ENCODE measurements around the gene KIF6.

The KIF6 gene, protein sequence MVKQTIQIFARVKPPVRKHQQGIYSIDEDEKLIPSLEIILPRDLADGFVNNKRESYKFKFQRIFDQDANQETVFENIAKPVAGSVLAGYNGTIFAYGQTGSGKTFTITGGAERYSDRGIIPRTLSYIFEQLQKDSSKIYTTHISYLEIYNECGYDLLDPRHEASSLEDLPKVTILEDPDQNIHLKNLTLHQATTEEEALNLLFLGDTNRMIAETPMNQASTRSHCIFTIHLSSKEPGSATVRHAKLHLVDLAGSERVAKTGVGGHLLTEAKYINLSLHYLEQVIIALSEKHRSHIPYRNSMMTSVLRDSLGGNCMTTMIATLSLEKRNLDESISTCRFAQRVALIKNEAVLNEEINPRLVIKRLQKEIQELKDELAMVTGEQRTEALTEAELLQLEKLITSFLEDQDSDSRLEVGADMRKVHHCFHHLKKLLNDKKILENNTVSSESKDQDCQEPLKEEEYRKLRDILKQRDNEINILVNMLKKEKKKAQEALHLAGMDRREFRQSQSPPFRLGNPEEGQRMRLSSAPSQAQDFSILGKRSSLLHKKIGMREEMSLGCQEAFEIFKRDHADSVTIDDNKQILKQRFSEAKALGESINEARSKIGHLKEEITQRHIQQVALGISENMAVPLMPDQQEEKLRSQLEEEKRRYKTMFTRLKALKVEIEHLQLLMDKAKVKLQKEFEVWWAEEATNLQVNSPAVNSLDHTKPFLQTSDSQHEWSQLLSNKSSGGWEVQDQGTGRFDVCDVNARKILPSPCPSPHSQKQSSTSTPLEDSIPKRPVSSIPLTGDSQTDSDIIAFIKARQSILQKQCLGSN

DNA sequence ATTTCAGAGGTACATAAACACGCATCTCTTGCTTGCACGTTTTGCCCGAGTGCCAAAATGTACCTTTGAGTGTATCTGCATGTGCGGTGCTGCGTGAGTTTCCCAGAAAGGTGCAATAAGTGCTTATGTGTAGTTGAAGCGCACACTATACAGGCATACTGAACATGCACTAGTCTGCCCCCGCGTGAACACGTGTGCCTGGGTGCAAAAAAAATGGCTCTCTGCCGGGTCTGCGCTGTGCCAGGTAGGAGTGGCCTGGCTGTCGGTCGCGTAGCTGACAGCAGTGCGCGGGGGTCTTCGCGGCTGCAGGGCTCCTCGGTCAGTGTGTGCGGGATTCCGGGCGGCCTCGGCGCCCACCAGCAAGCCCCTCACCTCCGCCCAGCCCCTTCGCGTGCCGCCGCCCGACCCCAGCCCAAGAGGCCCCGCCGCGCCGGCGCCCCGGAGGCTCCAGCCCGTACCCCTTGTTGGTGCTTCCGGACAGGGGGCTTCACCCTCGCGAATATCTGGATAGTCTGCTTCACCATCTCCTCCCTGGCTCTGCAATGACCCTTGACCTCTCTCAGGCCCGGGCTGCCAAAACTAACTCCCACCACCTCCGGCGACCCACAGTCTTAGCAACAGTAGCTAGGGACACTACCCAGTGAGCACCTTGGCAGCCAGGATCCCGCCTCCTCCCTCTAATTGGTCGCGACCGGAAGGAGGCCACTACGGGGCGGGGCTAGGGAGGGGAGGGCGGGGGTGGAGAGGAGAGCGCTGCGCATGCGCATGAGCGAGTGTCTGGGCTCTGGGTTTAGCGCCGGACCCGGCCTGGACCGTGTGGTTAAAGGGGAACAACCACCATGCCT, at the start of gene KIF6:
KIF6 (minus strand) TSS at position 622 of the 845 bp plus-strand sequence; CDS start at position 524, 98 bp downstream.
- Histone ChIP-seq H3K4me3 (ENCODE audit: low read depth, low read length) (peak within 1 kb of the TSS; percentile 76), H3K9ac (ENCODE audit: low read depth, low read length) (no peak within 1 kb of the TSS), H3K36me3 (ENCODE audit: control insufficient read depth, insufficient read depth, low read length) (no peaks in the 10 kb centered on the region), H3K4me1 (ENCODE audit: control insufficient read depth, insufficient read depth, low read length) (no peaks in the 10 kb centered on the region), H3K27me3 (ENCODE audit: control insufficient read depth, insufficient read depth, low read length) (no peaks in the 10 kb centered on the region), H3K9me3 (ENCODE audit: control insufficient read depth, insufficient read depth, low read length) (no peaks in the 10 kb centered on the region)

GRCh38 chr6:39773782-39774181, 48.6 kb upstream of the KIF6 start:
- Histone ChIP-seq H3K9ac (ENCODE audit: low read depth, low read length) (no peak overlapping the region), H3K36me3 (ENCODE audit: control insufficient read depth, insufficient read depth, low read length) (no peaks in the 10 kb centered on the region), H3K9me3 (ENCODE audit: control insufficient read depth, insufficient read depth, low read length) (no peaks in the 10 kb centered on the region), H3K4me3 (ENCODE audit: low read depth, low read length) (no peak overlapping the region), H3K4me1 (ENCODE audit: control insufficient read depth, insufficient read depth, low read length) (no peaks in the 10 kb centered on the region), H3K27me3 (ENCODE audit: control insufficient read depth, insufficient read depth, low read length) (no peaks in the 10 kb centered on the region)

DNA sequence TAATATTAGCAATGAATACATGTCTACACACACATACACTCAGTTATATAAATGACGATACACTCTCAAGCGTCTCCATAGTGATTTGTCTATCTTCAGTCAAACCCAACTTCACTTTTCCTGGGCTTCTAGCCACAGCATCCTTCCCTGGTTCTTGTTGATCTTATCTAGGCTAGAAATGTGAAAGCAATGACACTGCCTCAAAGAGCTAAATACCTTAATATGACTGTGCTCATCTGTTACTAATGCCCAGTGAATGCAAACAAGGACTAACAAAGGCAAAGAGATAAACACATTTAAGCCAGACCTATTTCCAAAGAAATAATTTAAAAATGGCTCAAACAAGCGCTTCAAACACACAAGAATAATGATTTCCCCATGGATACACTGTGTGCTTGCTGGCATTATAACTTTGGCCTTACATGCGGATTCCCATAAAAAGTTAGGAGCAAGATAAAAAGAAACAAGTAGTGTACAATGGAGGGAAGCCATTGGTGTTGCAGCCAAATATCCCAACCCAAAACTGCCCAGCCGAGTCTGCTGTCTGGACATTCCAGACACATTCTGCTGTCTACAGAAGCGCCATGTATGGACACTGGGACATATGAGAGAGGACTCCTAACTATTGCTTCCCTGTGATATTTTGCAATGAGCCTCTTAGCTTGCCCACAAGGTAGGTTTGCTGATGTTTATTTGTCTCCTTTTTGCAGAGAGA, 47.5 kb upstream of the KIF6 start:
- no peaks in the 10 kb centered on the region for H3K4me1 ChIP-seq (ENCODE audit: control insufficient read depth, insufficient read depth, low read length)
- H3K27me3 ChIP-seq (ENCODE audit: control insufficient read depth, insufficient read depth, low read length) = no peaks in the 10 kb centered on the region
- H3K9me3 ChIP-seq (ENCODE audit: control insufficient read depth, insufficient read depth, low read length) = no peaks in the 10 kb centered on the region
- H3K36me3 ChIP-seq (ENCODE audit: control insufficient read depth, insufficient read depth, low read length) = no peaks in the 10 kb centered on the region
- H3K4me3 ChIP-seq (ENCODE audit: low read depth, low read length) = no peak overlapping the region
- H3K9ac ChIP-seq (ENCODE audit: low read depth, low read length) = no peak overlapping the region

GRCh38 chr6:39770446-39770845, 45.2 kb upstream of the KIF6 start:
- Histone ChIP-seq H3K9ac (ENCODE audit: low read depth, low read length) (no peak overlapping the region), H3K4me1 (ENCODE audit: control insufficient read depth, insufficient read depth, low read length) (no peaks in the 10 kb centered on the region), H3K9me3 (ENCODE audit: control insufficient read depth, insufficient read depth, low read length) (no peaks in the 10 kb centered on the region)

DNA sequence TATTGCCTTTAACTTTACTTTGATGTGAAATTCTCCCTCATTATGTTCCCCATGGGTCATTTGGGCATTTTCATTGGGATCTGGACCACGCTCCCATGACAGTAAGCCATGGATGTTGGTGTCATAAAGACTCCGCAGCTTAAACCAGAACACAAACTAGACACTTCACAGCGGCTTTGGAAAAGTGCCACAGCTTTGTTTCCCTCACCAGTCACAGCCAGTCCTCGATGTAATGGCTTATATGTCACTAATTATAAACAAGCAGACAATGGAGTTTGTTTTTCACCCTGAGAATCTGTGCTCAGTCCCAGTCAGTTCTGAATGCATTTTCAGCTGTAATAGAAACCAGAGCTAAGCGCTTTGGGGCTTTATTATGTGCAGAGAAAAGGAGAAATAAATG, 43.8 kb upstream of the KIF6 start:
- Histone ChIP-seq H3K4me3 (ENCODE audit: low read depth, low read length) (no peak overlapping the region), H3K36me3 (ENCODE audit: control insufficient read depth, insufficient read depth, low read length) (no peaks in the 10 kb centered on the region), H3K9ac (ENCODE audit: low read depth, low read length) (no peak overlapping the region), H3K4me1 (ENCODE audit: control insufficient read depth, insufficient read depth, low read length) (no peaks in the 10 kb centered on the region), H3K27me3 (ENCODE audit: control insufficient read depth, insufficient read depth, low read length) (no peaks in the 10 kb centered on the region), H3K9me3 (ENCODE audit: control insufficient read depth, insufficient read depth, low read length) (no peaks in the 10 kb centered on the region)

More at GRCh38 chr6:39770446-39770845, 45.2 kb upstream of the KIF6 start:
- Histone ChIP-seq H3K4me3 (ENCODE audit: low read depth, low read length) (no peak overlapping the region), H3K36me3 (ENCODE audit: control insufficient read depth, insufficient read depth, low read length) (no peaks in the 10 kb centered on the region), H3K27me3 (ENCODE audit: control insufficient read depth, insufficient read depth, low read length) (no peaks in the 10 kb centered on the region)

DNA sequence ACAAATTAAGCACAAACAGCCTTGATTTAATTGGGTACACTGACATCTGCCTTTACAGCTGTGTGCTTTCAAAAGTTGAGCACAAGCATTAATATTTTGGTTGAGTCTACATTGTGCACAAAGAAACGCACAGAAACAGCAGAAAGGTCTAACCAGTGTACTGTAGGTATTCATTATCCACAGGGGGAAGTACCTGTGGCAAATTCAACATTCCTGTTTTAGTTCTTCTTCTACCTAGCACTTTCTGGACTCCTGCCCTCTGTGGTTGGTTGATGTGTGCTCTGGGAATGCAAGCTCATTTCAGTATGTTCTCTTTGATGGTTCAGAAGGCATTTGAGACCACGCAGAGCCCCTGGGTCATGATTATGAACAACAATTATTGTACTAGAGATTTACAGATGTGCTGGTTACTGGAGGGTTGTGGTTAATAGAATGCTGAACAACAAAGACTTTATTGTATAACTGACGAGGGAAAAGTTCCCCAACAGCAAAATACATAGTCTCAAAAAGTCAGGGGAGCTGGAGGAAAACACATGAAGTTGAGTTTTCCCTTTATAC, 40.4 kb upstream of the KIF6 start:
- H3K9me3 ChIP-seq (ENCODE audit: control insufficient read depth, insufficient read depth, low read length) = no peaks in the 10 kb centered on the region
- H3K4me1 ChIP-seq (ENCODE audit: control insufficient read depth, insufficient read depth, low read length) = no peaks in the 10 kb centered on the region
- no peak overlapping the region for H3K4me3 ChIP-seq (ENCODE audit: low read depth, low read length)
- no peaks in the 10 kb centered on the region for H3K27me3 ChIP-seq (ENCODE audit: control insufficient read depth, insufficient read depth, low read length)
- no peak overlapping the region for H3K9ac ChIP-seq (ENCODE audit: low read depth, low read length)
- H3K36me3 ChIP-seq (ENCODE audit: control insufficient read depth, insufficient read depth, low read length) = no peaks in the 10 kb centered on the region

GRCh38 chr6:39760226-39760952, 35.2 kb upstream of the KIF6 start:
- Histone ChIP-seq H3K9me3 (ENCODE audit: control insufficient read depth, insufficient read depth, low read length) (no peaks in the 10 kb centered on the region), H3K9ac (ENCODE audit: low read depth, low read length) (no peak overlapping the region), H3K27me3 (ENCODE audit: control insufficient read depth, insufficient read depth, low read length) (no peaks in the 10 kb centered on the region), H3K4me3 (ENCODE audit: low read depth, low read length) (no peak overlapping the region), H3K36me3 (ENCODE audit: control insufficient read depth, insufficient read depth, low read length) (no peaks in the 10 kb centered on the region), H3K4me1 (ENCODE audit: control insufficient read depth, insufficient read depth, low read length) (no peaks in the 10 kb centered on the region)

DNA sequence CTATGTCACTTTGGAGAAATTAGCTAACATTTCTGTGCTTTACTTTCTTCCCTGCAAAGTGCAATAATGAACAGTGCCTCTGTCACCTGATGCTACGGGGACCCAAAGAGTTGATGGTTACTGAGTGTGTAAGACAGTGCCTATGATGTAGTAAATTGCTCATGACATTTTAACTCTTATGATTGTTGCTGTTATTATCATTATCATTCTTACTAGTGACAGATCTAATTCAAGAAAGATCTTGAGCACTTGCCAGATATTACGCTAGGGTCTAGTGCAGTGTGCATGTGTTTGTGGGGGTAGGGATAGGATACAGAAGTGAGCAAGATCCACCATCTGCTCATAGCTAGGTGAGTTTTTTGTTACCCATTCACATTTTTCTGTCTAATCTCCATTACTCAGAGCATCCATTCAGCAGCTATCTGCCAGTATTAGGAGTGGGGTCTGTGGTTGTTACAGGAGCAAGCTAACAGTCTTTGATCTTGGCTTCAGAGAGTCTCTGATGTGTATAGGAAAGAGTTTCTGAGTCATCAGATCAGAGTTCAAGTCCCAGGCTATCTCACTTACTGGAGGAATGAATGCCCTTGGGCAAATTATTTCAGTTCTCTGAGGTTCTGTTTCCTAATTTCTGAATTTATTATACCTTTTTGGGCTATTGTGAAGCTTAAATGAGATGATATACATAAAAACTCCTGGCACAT, 33.8 kb upstream of the KIF6 start:
- Histone ChIP-seq H3K9me3 (ENCODE audit: control insufficient read depth, insufficient read depth, low read length) (no peaks in the 10 kb centered on the region), H3K4me3 (ENCODE audit: low read depth, low read length) (no peak overlapping the region), H3K4me1 (ENCODE audit: control insufficient read depth, insufficient read depth, low read length) (no peaks in the 10 kb centered on the region), H3K27me3 (ENCODE audit: control insufficient read depth, insufficient read depth, low read length) (no peaks in the 10 kb centered on the region), H3K36me3 (ENCODE audit: control insufficient read depth, insufficient read depth, low read length) (no peaks in the 10 kb centered on the region), H3K9ac (ENCODE audit: low read depth, low read length) (no peak overlapping the region)

GRCh38 chr6:39756582-39756981, 31.4 kb upstream of the KIF6 start:
- Histone ChIP-seq H3K9me3 (ENCODE audit: control insufficient read depth, insufficient read depth, low read length) (no peaks in the 10 kb centered on the region), H3K4me1 (ENCODE audit: control insufficient read depth, insufficient read depth, low read length) (no peaks in the 10 kb centered on the region), H3K27me3 (ENCODE audit: control insufficient read depth, insufficient read depth, low read length) (no peaks in the 10 kb centered on the region), H3K36me3 (ENCODE audit: control insufficient read depth, insufficient read depth, low read length) (no peaks in the 10 kb centered on the region), H3K4me3 (ENCODE audit: low read depth, low read length) (no peak overlapping the region), H3K9ac (ENCODE audit: low read depth, low read length) (no peak overlapping the region)

DNA sequence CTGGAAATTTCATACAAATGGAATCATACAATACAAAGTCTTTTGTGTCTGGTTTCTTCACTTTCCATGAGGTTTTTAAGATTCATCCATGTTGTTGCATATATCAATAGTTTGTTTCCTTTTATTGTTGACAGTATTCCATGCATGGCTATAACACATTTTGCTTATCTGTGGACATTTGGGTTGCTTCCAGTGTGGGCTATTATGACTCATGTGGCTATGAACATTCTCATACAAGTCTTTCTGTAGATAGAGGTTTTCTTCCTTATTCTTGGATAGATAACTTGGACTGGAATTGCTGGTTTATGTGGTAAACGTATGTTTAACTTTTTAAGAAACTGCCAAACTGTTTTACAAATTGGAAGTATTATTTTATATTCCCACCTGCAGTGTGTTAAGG, 30.0 kb upstream of the KIF6 start:
- H3K9ac ChIP-seq (ENCODE audit: low read depth, low read length) = no peak overlapping the region
- H3K4me1 ChIP-seq (ENCODE audit: control insufficient read depth, insufficient read depth, low read length) = no peaks in the 10 kb centered on the region
- no peak overlapping the region for H3K4me3 ChIP-seq (ENCODE audit: low read depth, low read length)
- H3K27me3 ChIP-seq (ENCODE audit: control insufficient read depth, insufficient read depth, low read length) = no peaks in the 10 kb centered on the region
- H3K9me3 ChIP-seq (ENCODE audit: control insufficient read depth, insufficient read depth, low read length) = no peaks in the 10 kb centered on the region
- no peaks in the 10 kb centered on the region for H3K36me3 ChIP-seq (ENCODE audit: control insufficient read depth, insufficient read depth, low read length)

All from iPS-15b (cell line).